Measurements from ENCODE around the gene NEO1.

NEO1 gene

GRCh38 chr15:73015493-73015892 lies 36.8 kb upstream of the NEO1 start:
- Histone ChIP-seq H3K27me3 (ENCODE audit: insufficient read depth, low read length) (no peaks in the 10 kb centered on the region), H3F3A (ENCODE audit: insufficient read depth, low read length) (no peaks in the 10 kb centered on the region), H3K27ac (ENCODE audit: low read depth, low read length, poor library complexity, severe bottlenecking) (no peak overlapping the region), H3K9ac (ENCODE audit: low read length) (no peak overlapping the region), H3K4me1 (ENCODE audit: insufficient read depth, low read length, severe bottlenecking) (no peaks in the 10 kb centered on the region), H3K9me2 (ENCODE audit: low read depth, low read length) (no peaks in the 10 kb centered on the region), H3K4me2 (ENCODE audit: low read length) (no peak overlapping the region), H3K36me3 (ENCODE audit: insufficient read depth, low read length) (no peaks in the 10 kb centered on the region), H3K79me2 (ENCODE audit: insufficient read depth, low read length) (no peaks in the 10 kb centered on the region), H4K20me1 (ENCODE audit: insufficient read depth, low read length) (no peaks in the 10 kb centered on the region), H3K9me3 (ENCODE audit: low read length) (no peaks in the 10 kb centered on the region), H3K4me3 (ENCODE audit: low read depth, low read length, poor library complexity, severe bottlenecking) (no peak overlapping the region), H2AFZ (ENCODE audit: low read length) (no peak overlapping the region)
- TF ChIP-seq EZH2 (IDR thresholded peaks at IDR 0.05; ENCODE audit: borderline replicate concordance, low read length): no peak
- TF ChIP-seq CTCF (IDR thresholded peaks at IDR 0.05; ENCODE audit: low read length): no peak

GRCh38 chr15:73017987-73018386 lies 34.3 kb upstream of the NEO1 start:
- TF ChIP-seq EZH2 (IDR thresholded peaks at IDR 0.05; ENCODE audit: borderline replicate concordance, low read length): no peak
- TF ChIP-seq CTCF (IDR thresholded peaks at IDR 0.05; ENCODE audit: low read length): no peak

DNA sequence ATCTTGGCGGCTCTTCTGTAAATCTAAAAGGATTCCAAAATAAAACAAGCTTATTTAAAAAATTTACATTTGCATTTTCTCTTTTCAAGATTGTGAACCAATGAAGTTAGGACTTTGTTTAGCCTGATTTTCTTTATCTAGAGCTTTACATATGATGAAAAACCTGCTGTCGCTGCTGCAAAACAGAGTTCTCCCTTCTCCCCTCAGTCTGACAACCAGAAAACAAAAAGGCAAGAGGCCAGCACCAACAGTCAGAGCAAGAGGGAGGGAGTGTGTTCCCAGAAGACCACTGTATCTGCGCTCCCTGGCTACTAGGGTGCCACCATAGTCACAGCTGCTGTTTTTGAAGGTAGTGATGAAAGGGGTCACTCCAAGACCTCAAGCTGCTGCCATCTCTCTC lies 33.1 kb upstream of the NEO1 start:
- Histone ChIP-seq H3F3A (ENCODE audit: insufficient read depth, low read length) (no peaks in the 10 kb centered on the region), H3K79me2 (ENCODE audit: insufficient read depth, low read length) (no peaks in the 10 kb centered on the region), H3K9me2 (ENCODE audit: low read depth, low read length) (no peaks in the 10 kb centered on the region), H3K4me3 (ENCODE audit: low read depth, low read length, poor library complexity, severe bottlenecking) (no peak overlapping the region), H3K36me3 (ENCODE audit: insufficient read depth, low read length) (no peaks in the 10 kb centered on the region), H3K9me3 (ENCODE audit: low read length) (no peaks in the 10 kb centered on the region), H2AFZ (ENCODE audit: low read length) (no peak overlapping the region), H3K9ac (ENCODE audit: low read length) (no peak overlapping the region), H3K4me2 (ENCODE audit: low read length) (no peak overlapping the region), H3K27me3 (ENCODE audit: insufficient read depth, low read length) (no peaks in the 10 kb centered on the region), H3K4me1 (ENCODE audit: insufficient read depth, low read length, severe bottlenecking) (no peaks in the 10 kb centered on the region), H3K27ac (ENCODE audit: low read depth, low read length, poor library complexity, severe bottlenecking) (no peak overlapping the region), H4K20me1 (ENCODE audit: insufficient read depth, low read length) (no peaks in the 10 kb centered on the region)
- TF ChIP-seq EZH2 (IDR thresholded peaks at IDR 0.05; ENCODE audit: borderline replicate concordance, low read length) (no peak), CTCF (IDR thresholded peaks at IDR 0.05; ENCODE audit: low read length) (no peak)

More at GRCh38 chr15:73017987-73018386, 34.3 kb upstream of the NEO1 start:
- H3K9me2 ChIP-seq (ENCODE audit: low read depth, low read length): no peaks in the 10 kb centered on the region
- no peak overlapping the region for H2AFZ ChIP-seq (ENCODE audit: low read length)
- H3K27me3 ChIP-seq (ENCODE audit: insufficient read depth, low read length): no peaks in the 10 kb centered on the region
- H3K4me3 ChIP-seq (ENCODE audit: low read depth, low read length, poor library complexity, severe bottlenecking): no peak overlapping the region
- no peak overlapping the region for H3K9ac ChIP-seq (ENCODE audit: low read length)
- H3K36me3 ChIP-seq (ENCODE audit: insufficient read depth, low read length): no peaks in the 10 kb centered on the region
- no peaks in the 10 kb centered on the region for H3F3A ChIP-seq (ENCODE audit: insufficient read depth, low read length)
- no peaks in the 10 kb centered on the region for H3K9me3 ChIP-seq (ENCODE audit: low read length)
- H3K27ac ChIP-seq (ENCODE audit: low read depth, low read length, poor library complexity, severe bottlenecking): no peak overlapping the region
- H3K4me2 ChIP-seq (ENCODE audit: low read length): no peak overlapping the region
- no peaks in the 10 kb centered on the region for H3K4me1 ChIP-seq (ENCODE audit: insufficient read depth, low read length, severe bottlenecking)
- no peaks in the 10 kb centered on the region for H3K79me2 ChIP-seq (ENCODE audit: insufficient read depth, low read length)
- H4K20me1 ChIP-seq (ENCODE audit: insufficient read depth, low read length): no peaks in the 10 kb centered on the region

Measured in OCI-LY1 (cell line).